Astrocyte of the cerebellum (primary cell): ENCODE results near the gene TIAM2.

Experiments
- DNase-seq: peaks from one replicate; pipeline ENCODE4 v3.0.0-alpha.2; 2011; ENCODE audit warnings: low read depth
- H3K4me3 ChIP-seq: 2 replicates; pipeline ENCODE4 v1.5.1; 2011; ENCODE audit warnings: mild to moderate bottlenecking, low read depth, low read length, moderate library complexity
- CTCF ChIP-seq: IDR thresholded peaks from 2 replicates; pipeline ENCODE4 v1.5.1; 2012; ENCODE audit warnings: low read length, low read depth, moderate library complexity, mild to moderate bottlenecking; ENCODE audit errors: missing control alignments
- in situ Hi-C: cut with HindIII; loops from 2 replicates; pipeline ENCODE4 v1.10.0; 2017; ENCODE audit warnings: low sequenced_read_pairs

Gene TIAM2

GRCh38 chr6:155062866-155063341, 67.8 kb downstream of the TIAM2 start:
- DNase-seq: peak; percentile 75
- no peak overlapping the region for H3K4me3 ChIP-seq
- in situ Hi-C loops: no loop called here
- TF ChIP-seq CTCF: no peak

- in situ Hi-C loops: no loop called here
- no peak overlapping the region for H3K4me3 ChIP-seq
- DNase-seq: no peak
- TF ChIP-seq CTCF: no peak
Observed at GRCh38 chr6:155064303-155064702, 69.2 kb downstream of the TIAM2 start.

GRCh38 chr6:155066361-155066760, 71.2 kb downstream of the TIAM2 start:
- H3K4me3 ChIP-seq: no peak overlapping the region
- DNase-seq: peak; percentile 61
- in situ Hi-C loops: no loop called here
- TF ChIP-seq CTCF: no peak

GRCh38 chr6:155066921-155067680, 72.0 kb downstream of the TIAM2 start:
- in situ Hi-C loops: no loop called here
- no peak for TF ChIP-seq CTCF
- no peak for DNase-seq
- no peak overlapping the region for H3K4me3 ChIP-seq

- in situ Hi-C loops: no loop called here
- TF ChIP-seq CTCF: no peak
- DNase-seq: no peak
- H3K4me3 ChIP-seq: no peak overlapping the region
Observed at GRCh38 chr6:155067956-155068615, 73.0 kb downstream of the TIAM2 start.

- in situ Hi-C loops: no loop called here
- DNase-seq: no peak
- no peak overlapping the region for H3K4me3 ChIP-seq
- TF ChIP-seq CTCF: no peak
Observed at GRCh38 chr6:155069543-155069942, 74.4 kb downstream of the TIAM2 start.
